PFSK-1 (cell line): Measurements from ENCODE around the gene ZSWIM3.

Experiments used
- POLR2AphosphoS5 ChIP-seq: IDR thresholded peaks from 2 replicates; pipeline ENCODE4 v1.6.1; 2012; ENCODE audit warnings: low read depth, mild to moderate bottlenecking, control low read depth, low read length, moderate library complexity
- TAF1 ChIP-seq: IDR thresholded peaks from 2 replicates; pipeline ENCODE4 v1.6.1; 2012; ENCODE audit warnings: low read length, control low read depth, borderline replicate concordance; ENCODE audit not compliant: insufficient read depth
- TF ChIP-seq, protein P1 (sequence below), 2 experiments: IDR thresholded peaks; 2 replicates each; pipeline versions ENCODE4 v1.6.1 to v1.8.0; 2011 to 2012; ENCODE audit warnings: low read depth in 2 of 2, low read length in 2 of 2, control low read depth in 1 of 2, inconsistent platforms in 1 of 2, mild to moderate bottlenecking in 1 of 2, moderate library complexity in 1 of 2; ENCODE audit not compliant: insufficient read depth in 1 of 2

DNA sequence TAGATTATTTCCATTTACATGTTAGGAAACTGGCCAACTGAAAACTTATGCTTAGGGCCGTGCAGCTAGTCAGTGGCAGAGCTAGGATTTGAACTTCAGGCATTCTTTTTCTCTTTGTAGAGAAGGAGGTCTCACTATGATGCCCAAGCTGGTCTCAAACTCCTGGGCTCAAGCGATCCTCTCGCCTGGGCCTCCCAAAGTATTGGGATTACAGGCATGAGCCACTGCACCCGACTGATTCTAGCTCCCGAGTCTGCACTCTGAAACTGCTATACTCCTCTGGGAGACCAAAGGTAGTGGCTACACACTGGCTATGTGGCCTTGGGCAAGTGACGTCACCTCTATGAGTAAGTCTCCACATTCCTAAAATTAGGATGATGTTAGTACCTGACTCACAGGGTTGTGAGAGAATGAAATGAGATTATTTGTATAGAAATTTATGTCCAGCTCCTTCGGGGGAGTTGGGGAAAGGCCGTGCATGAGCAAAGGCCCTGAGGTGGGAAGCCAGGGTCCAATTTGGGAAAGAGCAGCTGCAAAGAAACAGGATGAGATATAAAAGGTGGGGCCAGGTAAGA, 48.2 kb downstream of the ZSWIM3 start:
- no peak for TF ChIP-seq TAF1
- no peak for TF ChIP-seq POLR2AphosphoS5
- TF ChIP-seq, protein P1, sequence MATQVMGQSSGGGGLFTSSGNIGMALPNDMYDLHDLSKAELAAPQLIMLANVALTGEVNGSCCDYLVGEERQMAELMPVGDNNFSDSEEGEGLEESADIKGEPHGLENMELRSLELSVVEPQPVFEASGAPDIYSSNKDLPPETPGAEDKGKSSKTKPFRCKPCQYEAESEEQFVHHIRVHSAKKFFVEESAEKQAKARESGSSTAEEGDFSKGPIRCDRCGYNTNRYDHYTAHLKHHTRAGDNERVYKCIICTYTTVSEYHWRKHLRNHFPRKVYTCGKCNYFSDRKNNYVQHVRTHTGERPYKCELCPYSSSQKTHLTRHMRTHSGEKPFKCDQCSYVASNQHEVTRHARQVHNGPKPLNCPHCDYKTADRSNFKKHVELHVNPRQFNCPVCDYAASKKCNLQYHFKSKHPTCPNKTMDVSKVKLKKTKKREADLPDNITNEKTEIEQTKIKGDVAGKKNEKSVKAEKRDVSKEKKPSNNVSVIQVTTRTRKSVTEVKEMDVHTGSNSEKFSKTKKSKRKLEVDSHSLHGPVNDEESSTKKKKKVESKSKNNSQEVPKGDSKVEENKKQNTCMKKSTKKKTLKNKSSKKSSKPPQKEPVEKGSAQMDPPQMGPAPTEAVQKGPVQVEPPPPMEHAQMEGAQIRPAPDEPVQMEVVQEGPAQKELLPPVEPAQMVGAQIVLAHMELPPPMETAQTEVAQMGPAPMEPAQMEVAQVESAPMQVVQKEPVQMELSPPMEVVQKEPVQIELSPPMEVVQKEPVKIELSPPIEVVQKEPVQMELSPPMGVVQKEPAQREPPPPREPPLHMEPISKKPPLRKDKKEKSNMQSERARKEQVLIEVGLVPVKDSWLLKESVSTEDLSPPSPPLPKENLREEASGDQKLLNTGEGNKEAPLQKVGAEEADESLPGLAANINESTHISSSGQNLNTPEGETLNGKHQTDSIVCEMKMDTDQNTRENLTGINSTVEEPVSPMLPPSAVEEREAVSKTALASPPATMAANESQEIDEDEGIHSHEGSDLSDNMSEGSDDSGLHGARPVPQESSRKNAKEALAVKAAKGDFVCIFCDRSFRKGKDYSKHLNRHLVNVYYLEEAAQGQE (IDR thresholded peaks at IDR 0.05; ENCODE audit: insufficient read depth in 1 of 2, low read depth in 2 of 2, low read length in 2 of 2) = no peak
